Esophagus muscularis mucosa (tissue), 4 donors: ENCODE results near the gene HIPK4. TPM values are rescaled to one million over a fixed set of nuclear protein-coding genes. Genes with fewer than 3 reads are reported as not detected.

Experiments
- DNase-seq: peaks from one replicate; pipeline ENCODE4 v3.0.0-alpha.2; 2017; ENCODE audit errors: extremely low spot score
- H3K27ac ChIP-seq, 4 donors: fragments of 200-600 bp; sonication (generic); replicated peaks in 1 of 4; 1 replicate in 3 of 4; 2 replicates in 1 of 4; pipeline ENCODE4 v1.5.1; 2016 to 2019; ENCODE audit warnings: mild to moderate bottlenecking in 1 of 4
- H3K27me3 ChIP-seq, 4 donors: fragments of 200-600 bp; sonication (generic); one replicate each; pipeline versions ENCODE4 v1.5.1 to v1.6.0; 2016 to 2019
- H3K36me3 ChIP-seq, 4 donors: fragments of 200-600 bp; sonication (generic); one replicate each; pipeline ENCODE4 v1.5.1; 2016 to 2019
- H3K4me1 ChIP-seq, 4 donors: fragments of 200-600 bp; sonication (generic); one replicate each; pipeline ENCODE4 v1.5.1; 2016 to 2019
- H3K4me3 ChIP-seq, 4 donors: fragments of 200-600 bp; sonication (generic); 1 replicate in 2 of 4; 2 replicates in 2 of 4; pipeline ENCODE4 v1.5.1; 2016 to 2019; ENCODE audit warnings: mild to moderate bottlenecking in 4 of 4, moderate library complexity in 1 of 4
- H3K9me3 ChIP-seq, 4 donors: fragments of 200-600 bp; sonication (generic); 1 replicate in 3 of 4; 2 replicates in 1 of 4; pipeline ENCODE4 v1.5.1; 2016 to 2019
- CTCF ChIP-seq, 3 experiments: fragments of 200-600 bp in 2 of 3; fragments of 450-650 bp in 1 of 3; sonication (generic) in 2 of 3; IDR thresholded peaks; one replicate each; pipeline ENCODE4 v1.5.1; 2017 to 2019; ENCODE audit warnings: antibody characterized with exemption in 3 of 3, mild to moderate bottlenecking in 2 of 3, moderate library complexity in 1 of 3
- EP300 ChIP-seq: sonication (generic); formaldehyde crosslinking; IDR thresholded peaks from one replicate; pipeline ENCODE4 v1.6.1; 2017; ENCODE audit warnings: antibody characterized with exemption
- POLR2A ChIP-seq: fragments of 450-650 bp; IDR thresholded peaks from one replicate; pipeline ENCODE4 v1.6.1; 2017; ENCODE audit warnings: antibody characterized with exemption, moderate library complexity, mild to moderate bottlenecking, low read depth
- POLR2AphosphoS5 ChIP-seq, 2 donors: sonication (generic); formaldehyde crosslinking; IDR thresholded peaks; one replicate each; pipeline ENCODE4 v1.6.1; 2017; ENCODE audit warnings: antibody characterized with exemption in 2 of 2
- WGBS: methylation state at CpG from one replicate; pipeline ENCODE4 v1.1.5; 2018; 5-methylcytosine and 5-hydroxymethylcytosine counted together
- intact Hi-C: fragments of 100-400 bp; cut with DNase I; formaldehyde crosslinking; loops from one replicate; pipeline ENCODE4 v1.15.1; 2023
- total RNA-seq, 4 donors: library from RNA; depleted of rRNA; stranded (reverse); fragments of >200 nt; gene quantifications; one replicate each; pipeline versions ENCODE4 v1.1.0 to v1.2.1, GENCODE V29; 2016

Gene HIPK4
- total RNA-seq, 4 donors from 2014 or later: under 0.01 to 0.63 (median 0.42) TPM

- Histone ChIP-seq H3K27ac (no peak overlapping the region), H3K27me3 (no peaks in the 10 kb centered on the region), H3K4me1 (peaks cover 0 to 20% (median 8%) of the 10 kb centered on the region in 4 donors), H3K4me3 (no peak overlapping the region), H3K9me3 (no peaks in the 10 kb centered on the region), H3K36me3 (peaks cover 0 to 23% (median 11%) of the 10 kb centered on the region in 4 donors)
- intact Hi-C loops: no loop called here
- 58% methylated on average over 3 of the region's 3 CpGs for WGBS
- no peak for DNase-seq
- TF ChIP-seq CTCF (IDR thresholded peaks at IDR 0.05) (no peak), EP300 (no peak), POLR2AphosphoS5 (IDR thresholded peaks at IDR 0.05) (no peak), POLR2A (no peak)
Observed at GRCh38 chr19:40357640-40358039, 32.3 kb downstream of the HIPK4 start.

- no peak for TF ChIP-seq CTCF (IDR thresholded peaks at IDR 0.05)
- no peak for TF ChIP-seq POLR2AphosphoS5 (IDR thresholded peaks at IDR 0.05)
- no peak for TF ChIP-seq POLR2A
- no peak for TF ChIP-seq EP300
- Histone ChIP-seq H3K4me3 (no peak overlapping the region), H3K27ac (no peak overlapping the region), H3K9me3 (no peaks in the 10 kb centered on the region), H3K36me3 (peaks cover 0 to 21% (median 11%) of the 10 kb centered on the region in 4 donors), H3K4me1 (peaks cover 0 to 20% (median 8%) of the 10 kb centered on the region in 4 donors), H3K27me3 (no peaks in the 10 kb centered on the region)
- WGBS: 84% methylated on average over 6 of the region's 6 CpGs
- intact Hi-C loops: no loop called here
- no peak for DNase-seq
Observed at GRCh38 chr19:40356681-40357595, 33.0 kb downstream of the HIPK4 start.

- 71% methylated on average over 9 of the region's 9 CpGs for WGBS
- H3K4me1 ChIP-seq: peaks cover 0 to 25% (median 8%) of the 10 kb centered on the region in 4 donors
- intact Hi-C loops: no loop called here
- peaks cover 0 to 18% (median 11%) of the 10 kb centered on the region in 4 donors for H3K36me3 ChIP-seq
- no peak overlapping the region for H3K27ac ChIP-seq
- no peak overlapping the region for H3K4me3 ChIP-seq
- no peaks in the 10 kb centered on the region for H3K27me3 ChIP-seq
- no peaks in the 10 kb centered on the region for H3K9me3 ChIP-seq
- no peak for TF ChIP-seq EP300
- TF ChIP-seq POLR2AphosphoS5 (IDR thresholded peaks at IDR 0.05): no peak
- TF ChIP-seq POLR2A: no peak
- no peak for TF ChIP-seq CTCF (IDR thresholded peaks at IDR 0.05)
- DNase-seq: no peak
Observed at GRCh38 chr19:40355975-40356680, 33.9 kb downstream of the HIPK4 start.

GRCh38 chr19:40348961-40349507 lies 40.9 kb downstream of the HIPK4 start:
- H3K27ac ChIP-seq: peak overlapping the region; percentile 71 to 86 (median 79)
- intact Hi-C loops: no loop called here
- H3K9me3 ChIP-seq: no peaks in the 10 kb centered on the region
- peak overlapping the region; percentile 63 to 90 (median 70) for H3K4me3 ChIP-seq
- H3K36me3 ChIP-seq: no peaks in the 10 kb centered on the region
- H3K27me3 ChIP-seq: no peaks in the 10 kb centered on the region
- H3K4me1 ChIP-seq: peaks cover 9 to 45% (median 33%) of the 10 kb centered on the region in 4 donors
- TF ChIP-seq POLR2AphosphoS5 (IDR thresholded peaks at IDR 0.05): peak in 1 of 2 donors; percentile 27
- no peak for TF ChIP-seq CTCF (IDR thresholded peaks at IDR 0.05)
- no peak for DNase-seq
- WGBS: 15% methylated on average over 17 of the region's 17 CpGs
